BJ (cell line): ENCODE measurements around the gene EIF4G3. TPM values are rescaled to one million over a fixed set of nuclear protein-coding genes. Genes with fewer than 3 reads are reported as not detected.

Experiments used
- CTCF ChIA-PET: fragments of 350-600 bp; formaldehyde crosslinking; extraction: SDS; loops from one replicate; lab custom pipeline; 2021; ENCODE audit warnings: antibody characterized with exemption, inconsistent platforms; lab: Yijun Ruan, JAX
- POLR2A ChIA-PET: fragments of 300-600 bp; sonication (Branson Sonifier 250); formaldehyde crosslinking; extraction: SDS; loops from one replicate; lab custom pipeline; 2021; ENCODE audit warnings: antibody characterized with exemption; lab: Charles Lee
- DNase-seq: peaks from one replicate; pipeline ENCODE4 v3.0.0-alpha.2; 2011; ENCODE audit warnings: low read depth
- H3K27me3 ChIP-seq: 2 replicates; pipeline ENCODE4 v1.6.0; 2011; ENCODE audit warnings: low read length; ENCODE audit not compliant: control insufficient read depth, insufficient read depth
- H3K36me3 ChIP-seq: 2 replicates; pipeline ENCODE4 v1.5.1; 2011; ENCODE audit warnings: low read length; ENCODE audit not compliant: control insufficient read depth, insufficient read depth
- H3K4me3 ChIP-seq: 2 replicates; pipeline ENCODE4 v1.5.1; 2011; ENCODE audit warnings: low read depth, mild to moderate bottlenecking, control low read depth, low read length
- polyA plus RNA-seq: library from polyadenylated mRNA; depleted of rRNA; stranded (reverse); fragments of >200 nt; gene quantifications from 2 replicates; pipeline ENCODE4 v1.2.3, GENCODE V29; 2011
- TF ChIP-seq, protein P1 (sequence below): IDR thresholded peaks from 2 replicates; pipeline ENCODE4 v1.5.1; 2011; ENCODE audit warnings: low read depth, mild to moderate bottlenecking, control low read depth, inconsistent platforms, low read length, moderate library complexity; ENCODE audit not compliant: insufficient read depth

EIF4G3 gene
- polyA plus RNA-seq, 1 experiment = 62.0 TPM

DNA sequence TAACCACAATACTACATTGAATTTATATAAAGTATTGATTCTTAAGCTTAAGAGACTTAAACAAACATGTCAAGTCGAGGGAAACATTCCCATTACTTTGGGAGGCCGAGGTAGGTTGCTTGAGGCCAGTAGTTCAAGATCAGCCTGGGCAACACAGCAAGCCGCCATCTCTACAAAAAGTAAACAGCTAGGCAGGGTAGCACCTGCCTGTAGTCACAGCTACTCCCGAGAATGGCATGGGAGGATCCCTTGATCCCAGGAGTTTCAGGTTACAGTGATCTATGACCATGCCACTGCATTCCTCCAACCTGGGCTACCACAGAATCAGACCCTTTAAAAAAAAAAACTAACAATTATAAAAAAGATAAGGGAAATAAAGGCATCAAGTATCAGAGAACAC, 50.4 kb downstream of the EIF4G3 start:
- ChIA-PET CTCF (interaction anchor here (0.8 to 1.2 kb wide), 2 partner anchors 14 to 21 kb away, joined by 3 to 5 read pairs; no protein-coding TSS in a partner anchor), POLR2A (no interaction called here)
- no peak for DNase-seq

DNA sequence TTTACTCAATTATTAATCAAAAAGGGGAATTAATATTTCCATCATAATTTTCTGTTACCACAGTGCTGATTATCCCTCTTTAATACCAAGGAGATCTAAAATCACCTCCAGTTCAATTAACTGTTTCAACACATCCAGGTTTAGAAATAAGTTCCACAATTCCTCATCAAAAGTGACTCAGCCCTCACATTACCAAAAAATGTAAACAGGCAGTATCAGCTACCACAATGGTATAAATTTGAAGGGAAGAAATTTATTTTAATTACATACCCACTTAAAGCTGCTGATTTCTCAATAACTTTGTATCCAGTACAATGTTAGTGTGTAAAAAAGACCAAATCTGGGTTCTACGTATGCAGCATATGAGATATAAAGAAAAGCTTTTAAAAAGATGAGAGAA, 51.9 kb downstream of the EIF4G3 start:
- peak; percentile 14 for DNase-seq
- H3K36me3 ChIP-seq = no peaks in the 10 kb centered on the region
- TF ChIP-seq, protein P1, sequence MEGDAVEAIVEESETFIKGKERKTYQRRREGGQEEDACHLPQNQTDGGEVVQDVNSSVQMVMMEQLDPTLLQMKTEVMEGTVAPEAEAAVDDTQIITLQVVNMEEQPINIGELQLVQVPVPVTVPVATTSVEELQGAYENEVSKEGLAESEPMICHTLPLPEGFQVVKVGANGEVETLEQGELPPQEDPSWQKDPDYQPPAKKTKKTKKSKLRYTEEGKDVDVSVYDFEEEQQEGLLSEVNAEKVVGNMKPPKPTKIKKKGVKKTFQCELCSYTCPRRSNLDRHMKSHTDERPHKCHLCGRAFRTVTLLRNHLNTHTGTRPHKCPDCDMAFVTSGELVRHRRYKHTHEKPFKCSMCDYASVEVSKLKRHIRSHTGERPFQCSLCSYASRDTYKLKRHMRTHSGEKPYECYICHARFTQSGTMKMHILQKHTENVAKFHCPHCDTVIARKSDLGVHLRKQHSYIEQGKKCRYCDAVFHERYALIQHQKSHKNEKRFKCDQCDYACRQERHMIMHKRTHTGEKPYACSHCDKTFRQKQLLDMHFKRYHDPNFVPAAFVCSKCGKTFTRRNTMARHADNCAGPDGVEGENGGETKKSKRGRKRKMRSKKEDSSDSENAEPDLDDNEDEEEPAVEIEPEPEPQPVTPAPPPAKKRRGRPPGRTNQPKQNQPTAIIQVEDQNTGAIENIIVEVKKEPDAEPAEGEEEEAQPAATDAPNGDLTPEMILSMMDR = no peak
- H3K4me3 ChIP-seq = no peak overlapping the region
- H3K27me3 ChIP-seq = no peaks in the 10 kb centered on the region
- ChIA-PET CTCF (interaction anchor here (1.3 kb wide), 1 partner anchor 9 kb away, joined by 3 read pairs; no protein-coding TSS in a partner anchor), POLR2A (no interaction called here)

More for the DNA sequence above, 50.4 kb downstream of the EIF4G3 start:
- Histone ChIP-seq H3K27me3 (no peaks in the 10 kb centered on the region), H3K4me3 (no peak overlapping the region), H3K36me3 (no peaks in the 10 kb centered on the region)
- TF ChIP-seq, protein P1 = no peak

DNA sequence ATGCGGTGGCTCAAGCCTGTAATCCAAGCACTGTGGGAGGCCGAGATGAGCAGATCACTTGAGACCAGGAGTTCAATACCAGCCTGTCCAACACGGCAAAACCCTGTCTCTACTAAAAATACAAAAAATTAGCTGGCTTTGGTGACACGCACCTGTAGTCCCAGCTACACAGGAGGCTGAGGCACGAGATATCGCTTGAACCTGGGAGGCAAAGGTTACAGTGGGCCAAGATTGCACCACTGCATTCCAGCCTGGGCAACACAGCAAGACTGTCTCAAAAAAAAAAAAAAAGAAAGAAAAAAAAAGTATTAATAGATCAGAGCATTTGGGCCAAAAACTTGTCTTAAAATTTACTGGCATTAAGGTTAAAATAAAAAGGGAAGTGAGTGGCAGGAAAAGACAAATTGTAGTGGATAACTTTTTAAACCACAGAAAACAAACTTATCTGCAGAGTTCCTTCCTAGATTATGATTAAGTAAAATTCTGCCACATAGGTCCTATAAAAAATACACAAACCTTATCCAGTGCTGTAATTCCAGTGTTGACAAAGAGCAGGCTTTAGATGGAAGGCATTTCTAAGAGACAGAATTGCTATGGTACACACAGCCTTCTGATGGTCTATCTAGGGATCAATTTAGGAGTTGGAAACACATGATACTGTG, 53.3 kb downstream of the EIF4G3 start:
- ChIA-PET CTCF (no interaction called here), POLR2A (no interaction called here)
- no peak overlapping the region for H3K4me3 ChIP-seq
- TF ChIP-seq, protein P1 = no peak
- H3K27me3 ChIP-seq = no peaks in the 10 kb centered on the region
- no peaks in the 10 kb centered on the region for H3K36me3 ChIP-seq
- no peak for DNase-seq

DNA sequence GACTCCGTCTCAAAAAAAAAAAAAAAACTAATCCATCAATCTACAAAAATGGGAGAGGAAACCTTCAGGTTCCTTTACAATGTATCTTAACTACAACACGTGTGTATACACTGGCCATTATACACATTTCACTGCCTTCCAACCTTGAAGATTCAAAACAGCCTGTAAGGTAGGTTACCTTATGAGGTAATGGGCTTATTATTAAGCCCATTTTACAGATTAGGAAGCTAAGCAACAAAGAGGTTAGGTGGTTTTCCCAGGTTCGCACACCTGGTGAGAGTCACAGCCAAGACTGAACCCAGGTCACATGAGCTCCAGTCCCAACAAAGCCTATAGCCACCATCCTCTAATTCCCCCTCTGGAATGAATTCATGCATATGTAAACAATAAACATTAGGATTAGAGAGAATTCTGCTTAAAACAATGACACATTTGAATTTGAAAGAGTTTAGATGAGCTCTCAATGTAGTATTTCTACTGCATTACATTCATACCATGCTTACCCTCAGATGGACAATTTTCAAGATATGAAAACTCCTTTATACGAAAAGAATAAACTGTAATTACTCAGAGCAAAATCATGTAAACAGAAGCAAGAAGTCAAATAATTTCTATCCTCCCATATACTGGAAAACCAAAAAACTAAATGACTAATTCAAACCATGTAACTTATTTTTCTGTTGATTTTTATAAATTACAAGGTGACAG, 54.8 kb downstream of the EIF4G3 start:
- ChIA-PET POLR2A (interaction anchor here (0.6 kb wide), 1 partner anchor 42 kb away, joined by 5 read pairs; no protein-coding TSS in a partner anchor), CTCF (no interaction called here)
- Histone ChIP-seq H3K4me3 (no peak overlapping the region), H3K36me3 (no peaks in the 10 kb centered on the region), H3K27me3 (no peaks in the 10 kb centered on the region)
- no peak for DNase-seq
- TF ChIP-seq, protein P1 = no peak

DNA sequence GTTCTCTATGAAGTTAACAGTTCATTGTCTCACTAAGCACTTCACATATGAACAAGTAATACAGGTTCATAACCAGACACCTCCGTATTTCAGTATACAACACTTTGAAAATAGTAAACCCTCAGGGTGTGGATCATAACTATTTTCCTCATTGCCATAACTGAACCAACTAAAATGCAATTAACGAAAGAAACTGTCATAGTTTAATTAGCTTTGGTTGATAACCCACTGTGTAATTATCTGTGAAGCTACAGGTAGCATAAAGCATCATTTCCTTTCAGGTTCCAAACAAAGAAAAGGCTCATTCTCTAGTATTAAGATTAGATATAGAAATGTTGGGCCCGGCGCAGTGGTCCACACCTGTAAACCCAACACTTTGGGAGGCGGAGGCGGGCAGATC, 58.5 kb downstream of the EIF4G3 start:
- CTCF ChIA-PET = interaction anchor here (1.1 to 1.8 kb wide), 3 partner anchors 9 to 422 kb away, joined by 3 to 4 read pairs (median 4); no protein-coding TSS in a partner anchor
- H3K36me3 ChIP-seq = no peaks in the 10 kb centered on the region
- no peaks in the 10 kb centered on the region for H3K27me3 ChIP-seq
- TF ChIP-seq, protein P1 = no peak
- H3K4me3 ChIP-seq = no peak overlapping the region
- POLR2A ChIA-PET = no interaction called here
- no peak for DNase-seq
